ENCODE results near the gene HLA-DQB1. TPM values are rescaled to one million over a fixed set of nuclear protein-coding genes. Genes with fewer than 3 reads are reported as not detected.

HLA-DQB1 gene
- total RNA-seq, result not detected in 2 replicates

GRCh38 chr6:32666420-32667300, at the start of gene HLA-DQB1:
TSS of gene HLA-DQB1 (minus strand) at chr6:32666657. CDS start at chr6:32666607, 50 bp downstream.

GRCh38 chr6:32637219-32637880, 29.1 kb downstream of the HLA-DQB1 start, which contains the start of gene HLA-DQA1:
TSS of gene HLA-DQA1 (plus strand) at chr6:32637406. CDS start at chr6:32637459, 53 bp downstream.

Other genes starting within 250 kb of the HLA-DQB1 start
- not detected in 2 replicates for gene HLA-DRA, start 226.8 kb downstream of the HLA-DQB1 start, total RNA-seq
- gene HLA-DRB5, start 136.4 kb downstream of the HLA-DQB1 start, total RNA-seq, result not detected in 2 replicates
- not detected in 2 replicates for gene HLA-DRB1, start 76.8 kb downstream of the HLA-DQB1 start, total RNA-seq
- not detected in 2 replicates for gene HLA-DQA1, start 29.3 kb downstream of the HLA-DQB1 start, total RNA-seq
- not detected in 2 replicates for gene HLA-DQA2, start 74.7 kb upstream of the HLA-DQB1 start, total RNA-seq
- gene HLA-DQB2, start 96.9 kb upstream of the HLA-DQB1 start, total RNA-seq, result not detected in 2 replicates
- 0.30 and 0.84 TPM in 2 replicates for gene HLA-DOB, start 150.3 kb upstream of the HLA-DQB1 start, total RNA-seq
- 5.4 and 7.2 TPM in 2 replicates for gene TAP2, start 172.1 kb upstream of the HLA-DQB1 start, total RNA-seq
- 24.9 and 26.2 TPM in 2 replicates for gene PSMB8, start 177.4 kb upstream of the HLA-DQB1 start, total RNA-seq
- 16.8 and 19.0 TPM in 2 replicates for gene TAP1, start 187.0 kb upstream of the HLA-DQB1 start, total RNA-seq
- 4.2 and 4.9 TPM in 2 replicates for gene PSMB9, start 187.5 kb upstream of the HLA-DQB1 start, total RNA-seq